Non-pigmented ciliary epithelial cell (primary cell): ENCODE data around the gene MAGI2.

Source experiments
- DNase-seq: peaks from one replicate; pipeline ENCODE4 v3.0.0-alpha.2; 2010; ENCODE audit warnings: low read depth

The MAGI2 gene

GRCh38 chr7:78783179-78783962 is 670.1 kb downstream of the MAGI2 start:
- DNase-seq: no peak

- no peak for DNase-seq
These were observed 672.9 kb downstream of the MAGI2 start for GRCh38 chr7:78780560-78780959.

- DNase-seq: no peak
These were observed 673.7 kb downstream of the MAGI2 start for GRCh38 chr7:78779788-78780187.

- DNase-seq: no peak
These were observed 675.6 kb downstream of the MAGI2 start for GRCh38 chr7:78777829-78778228.

GRCh38 chr7:78770422-78771410 is 682.8 kb downstream of the MAGI2 start:
- no peak for DNase-seq

GRCh38 chr7:78769481-78770101 is 683.9 kb downstream of the MAGI2 start:
- no peak for DNase-seq

- DNase-seq: no peak
These were observed 684.6 kb downstream of the MAGI2 start for GRCh38 chr7:78768859-78769258.

GRCh38 chr7:78765943-78766729 is 687.3 kb downstream of the MAGI2 start:
- no peak for DNase-seq

- no peak for DNase-seq
These were observed 688.9 kb downstream of the MAGI2 start for GRCh38 chr7:78764571-78764970.

- no peak for DNase-seq
These were observed 690.8 kb downstream of the MAGI2 start for GRCh38 chr7:78762625-78763024.

GRCh38 chr7:78760620-78761355 is 692.7 kb downstream of the MAGI2 start:
- no peak for DNase-seq

- DNase-seq: no peak
These were observed 700.9 kb downstream of the MAGI2 start for GRCh38 chr7:78752554-78752953.

- DNase-seq: no peak
These were observed 702.2 kb downstream of the MAGI2 start for GRCh38 chr7:78751253-78751652.

- DNase-seq: no peak
These were observed 704.3 kb downstream of the MAGI2 start for GRCh38 chr7:78749052-78749746.

- DNase-seq: no peak
These were observed 705.9 kb downstream of the MAGI2 start for GRCh38 chr7:78747592-78747991.

GRCh38 chr7:78746301-78746700 is 707.2 kb downstream of the MAGI2 start:
- DNase-seq: no peak

GRCh38 chr7:78742694-78743093 is 710.8 kb downstream of the MAGI2 start:
- DNase-seq: no peak

GRCh38 chr7:78736548-78736947 is 716.9 kb downstream of the MAGI2 start:
- no peak for DNase-seq

- DNase-seq: no peak
These were observed 718.8 kb downstream of the MAGI2 start for GRCh38 chr7:78734626-78735025.

GRCh38 chr7:78720066-78720465 is 733.4 kb downstream of the MAGI2 start:
- DNase-seq: no peak
